Testis (tissue), 2 donors: ENCODE results near the gene ALKBH5.

Source experiments
- POLR2A ChIP-seq: fragments of 450-650 bp; IDR thresholded peaks from one replicate; pipeline ENCODE4 v1.6.1; 2017; ENCODE audit warnings: antibody characterized with exemption, mild to moderate bottlenecking, moderate library complexity
- TF ChIP-seq, protein P1 (sequence below), 3 experiments: fragments of 450-650 bp in 2 of 3; fragments of 200-600 bp in 1 of 3; sonication (generic) in 1 of 3; IDR thresholded peaks; one replicate each; pipeline ENCODE4 v1.5.1; 2016 to 2019; ENCODE audit warnings: antibody characterized with exemption in 3 of 3, mild to moderate bottlenecking in 2 of 3, moderate library complexity in 1 of 3

DNA sequence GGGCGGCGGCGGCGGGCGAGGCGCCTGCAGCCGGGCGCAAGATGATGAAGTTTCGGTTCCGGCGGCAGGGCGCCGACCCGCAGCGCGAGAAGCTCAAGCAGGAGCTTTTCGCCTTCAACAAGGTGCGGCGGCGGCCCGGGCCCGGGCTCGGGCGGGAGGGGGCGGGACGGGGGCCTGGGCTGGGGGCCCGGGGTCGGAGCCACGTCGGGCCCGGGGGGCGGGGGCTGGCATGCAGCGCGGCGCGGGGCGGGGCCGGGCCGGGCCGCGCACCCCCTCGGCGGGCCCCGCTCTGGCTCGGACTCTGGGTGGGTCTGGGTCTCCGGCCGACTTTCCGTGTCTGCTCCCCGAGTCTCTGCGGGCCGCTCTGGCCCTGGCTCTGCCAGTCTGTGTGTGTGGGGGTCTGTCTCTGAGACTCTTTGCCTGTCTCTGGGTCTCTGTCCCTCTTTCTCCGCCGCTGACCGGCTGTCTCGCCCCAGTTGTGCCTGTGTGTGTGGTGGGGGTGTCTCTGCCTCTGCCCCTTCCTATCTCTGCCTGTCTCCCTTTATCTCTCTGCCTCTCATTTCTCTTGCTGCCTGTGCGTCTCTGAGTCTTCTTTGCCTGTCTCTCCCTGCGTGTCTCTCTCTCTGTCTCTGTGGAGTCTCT lies 42.1 kb downstream of the ALKBH5 start:
- TF ChIP-seq, protein P1, sequence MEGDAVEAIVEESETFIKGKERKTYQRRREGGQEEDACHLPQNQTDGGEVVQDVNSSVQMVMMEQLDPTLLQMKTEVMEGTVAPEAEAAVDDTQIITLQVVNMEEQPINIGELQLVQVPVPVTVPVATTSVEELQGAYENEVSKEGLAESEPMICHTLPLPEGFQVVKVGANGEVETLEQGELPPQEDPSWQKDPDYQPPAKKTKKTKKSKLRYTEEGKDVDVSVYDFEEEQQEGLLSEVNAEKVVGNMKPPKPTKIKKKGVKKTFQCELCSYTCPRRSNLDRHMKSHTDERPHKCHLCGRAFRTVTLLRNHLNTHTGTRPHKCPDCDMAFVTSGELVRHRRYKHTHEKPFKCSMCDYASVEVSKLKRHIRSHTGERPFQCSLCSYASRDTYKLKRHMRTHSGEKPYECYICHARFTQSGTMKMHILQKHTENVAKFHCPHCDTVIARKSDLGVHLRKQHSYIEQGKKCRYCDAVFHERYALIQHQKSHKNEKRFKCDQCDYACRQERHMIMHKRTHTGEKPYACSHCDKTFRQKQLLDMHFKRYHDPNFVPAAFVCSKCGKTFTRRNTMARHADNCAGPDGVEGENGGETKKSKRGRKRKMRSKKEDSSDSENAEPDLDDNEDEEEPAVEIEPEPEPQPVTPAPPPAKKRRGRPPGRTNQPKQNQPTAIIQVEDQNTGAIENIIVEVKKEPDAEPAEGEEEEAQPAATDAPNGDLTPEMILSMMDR (IDR thresholded peaks at IDR 0.05), result no peak
- TF ChIP-seq POLR2A, result no peak
